AML-193 (cell line): ENCODE data around the gene BRWD1.

Source experiments
- DNase-seq, 2 experiments: peaks; one replicate each; lab custom pipeline; 2025; lab: John Stamatoyannopoulos, UW

BRWD1 gene

GRCh38 chr21:39134288-39134810 lies 179.1 kb downstream of the BRWD1 start:
- DNase-seq: no peak
